Suprapubic skin (tissue), 4 donors: ENCODE data around the gene C1GALT1. TPM values are rescaled to one million over a fixed set of nuclear protein-coding genes. Genes with fewer than 3 reads are reported as not detected.

Experiments used
- DNase-seq, 2 donors: peaks; one replicate each; pipeline ENCODE4 v3.0.0-alpha.2; 2019; ENCODE audit warnings: low spot score in 2 of 2
- H3K27ac ChIP-seq: fragments of 200-600 bp; sonication (generic); one replicate; pipeline ENCODE4 v1.5.1; 2019
- H3K27me3 ChIP-seq: fragments of 200-600 bp; sonication (generic); one replicate; pipeline ENCODE4 v1.5.1; 2019
- H3K36me3 ChIP-seq: fragments of 200-600 bp; sonication (generic); one replicate; pipeline ENCODE4 v1.5.1; 2019
- H3K4me1 ChIP-seq: fragments of 200-600 bp; sonication (generic); one replicate; pipeline ENCODE4 v1.5.1; 2019
- H3K4me3 ChIP-seq: fragments of 200-600 bp; sonication (generic); one replicate; pipeline ENCODE4 v1.5.1; 2019; ENCODE audit warnings: mild to moderate bottlenecking
- H3K9me3 ChIP-seq: fragments of 200-600 bp; sonication (generic); one replicate; pipeline ENCODE4 v1.5.1; 2019
- CTCF ChIP-seq, 2 donors: fragments of 200-600 bp in 1 of 2; fragments of 450-650 bp in 1 of 2; sonication (generic) in 1 of 2; IDR thresholded peaks; one replicate each; pipeline ENCODE4 v1.5.1; 2016 to 2019; ENCODE audit warnings: antibody characterized with exemption in 2 of 2, mild to moderate bottlenecking in 1 of 2, moderate library complexity in 1 of 2
- EP300 ChIP-seq: sonication (generic); formaldehyde crosslinking; IDR thresholded peaks from one replicate; pipeline ENCODE4 v1.6.1; 2017; ENCODE audit warnings: antibody characterized with exemption
- POLR2A ChIP-seq, 2 donors: fragments of 450-650 bp; IDR thresholded peaks; one replicate each; pipeline ENCODE4 v1.6.1; 2017; ENCODE audit warnings: antibody characterized with exemption in 2 of 2, mild to moderate bottlenecking in 2 of 2, moderate library complexity in 2 of 2
- POLR2AphosphoS5 ChIP-seq, 3 donors: sonication (generic); formaldehyde crosslinking; IDR thresholded peaks; one replicate each; pipeline ENCODE4 v1.6.1; 2017; ENCODE audit warnings: antibody characterized with exemption in 3 of 3
- WGBS: methylation state at CpG from one replicate; pipeline ENCODE4 v1.1.5; 2018; 5-methylcytosine and 5-hydroxymethylcytosine counted together
- total RNA-seq, 4 donors: library from RNA; depleted of rRNA; stranded (reverse); fragments of >200 nt; gene quantifications; one replicate each; pipeline ENCODE4 v1.1.0, GENCODE V29; 2016

Gene C1GALT1
- total RNA-seq, 4 donors from 2014 or later = 13.3 to 65.0 (median 30.3) TPM

GRCh38 chr7:7231000-7231399, 48.7 kb downstream of the C1GALT1 start:
- Histone ChIP-seq H3K36me3 (peaks cover 7% of the 10 kb centered on the region), H3K4me3 (no peak overlapping the region), H3K27me3 (no peaks in the 10 kb centered on the region), H3K9me3 (peaks cover 8% of the 10 kb centered on the region), H3K27ac (no peak overlapping the region), H3K4me1 (peaks cover 20% of the 10 kb centered on the region)
- TF ChIP-seq POLR2AphosphoS5 (IDR thresholded peaks at IDR 0.05) (no peak), EP300 (no peak), POLR2A (IDR thresholded peaks at IDR 0.05) (no peak), CTCF (IDR thresholded peaks at IDR 0.05) (no peak)
- 100% methylated on average over 1 of the region's 1 CpG for WGBS
- DNase-seq = no peak

- TF ChIP-seq POLR2A (IDR thresholded peaks at IDR 0.05) = no peak
- TF ChIP-seq POLR2AphosphoS5 (IDR thresholded peaks at IDR 0.05) = no peak
- no peak for TF ChIP-seq CTCF (IDR thresholded peaks at IDR 0.05)
- no peak for TF ChIP-seq EP300
- DNase-seq = no peak
- Histone ChIP-seq H3K9me3 (peaks cover 8% of the 10 kb centered on the region), H3K27ac (no peak overlapping the region), H3K27me3 (no peaks in the 10 kb centered on the region), H3K36me3 (peaks cover 7% of the 10 kb centered on the region), H3K4me1 (peaks cover 20% of the 10 kb centered on the region), H3K4me3 (no peak overlapping the region)
- WGBS = 95% methylated on average over 3 of the region's 3 CpGs
These were observed 49.5 kb downstream of the C1GALT1 start for GRCh38 chr7:7231865-7232264.

GRCh38 chr7:7235347-7235746, 53.0 kb downstream of the C1GALT1 start:
- no peak overlapping the region for H3K4me3 ChIP-seq
- no peak for DNase-seq
- H3K9me3 ChIP-seq = peaks cover 8% of the 10 kb centered on the region
- peaks cover 8% of the 10 kb centered on the region for H3K4me1 ChIP-seq
- WGBS = 73% methylated on average over 3 of the region's 3 CpGs
- no peaks in the 10 kb centered on the region for H3K27me3 ChIP-seq
- H3K36me3 ChIP-seq = peaks cover 18% of the 10 kb centered on the region
- no peak overlapping the region for H3K27ac ChIP-seq
- no peak for TF ChIP-seq POLR2AphosphoS5 (IDR thresholded peaks at IDR 0.05)
- no peak for TF ChIP-seq CTCF (IDR thresholded peaks at IDR 0.05)
- TF ChIP-seq EP300 = no peak
- TF ChIP-seq POLR2A (IDR thresholded peaks at IDR 0.05) = no peak

- H3K4me3 ChIP-seq = no peak overlapping the region
- 52% methylated on average over 1 of the region's 1 CpG for WGBS
- H3K36me3 ChIP-seq = peaks cover 18% of the 10 kb centered on the region
- TF ChIP-seq EP300 (no peak), POLR2A (IDR thresholded peaks at IDR 0.05) (no peak), POLR2AphosphoS5 (IDR thresholded peaks at IDR 0.05) (no peak), CTCF (IDR thresholded peaks at IDR 0.05) (no peak)
- DNase-seq = no peak
- H3K27ac ChIP-seq = no peak overlapping the region
- peaks cover 5% of the 10 kb centered on the region for H3K9me3 ChIP-seq
- no peaks in the 10 kb centered on the region for H3K27me3 ChIP-seq
- H3K4me1 ChIP-seq = peaks cover 8% of the 10 kb centered on the region
These were observed 53.7 kb downstream of the C1GALT1 start for GRCh38 chr7:7236041-7236440.

GRCh38 chr7:7237201-7237977, 55.0 kb downstream of the C1GALT1 start:
- Histone ChIP-seq H3K4me1 (peaks cover 8% of the 10 kb centered on the region), H3K27ac (no peak overlapping the region), H3K36me3 (peaks cover 18% of the 10 kb centered on the region), H3K4me3 (no peak overlapping the region), H3K27me3 (no peaks in the 10 kb centered on the region), H3K9me3 (no peaks in the 10 kb centered on the region)
- TF ChIP-seq EP300 (no peak), POLR2AphosphoS5 (IDR thresholded peaks at IDR 0.05) (no peak), CTCF (IDR thresholded peaks at IDR 0.05) (no peak), POLR2A (IDR thresholded peaks at IDR 0.05) (no peak)
- WGBS = 80% methylated on average over 4 of the region's 4 CpGs
- no peak for DNase-seq
